T-helper 2 cell treated with Interferon-gamma antibody and Interleukin-4, amounts not matched to agents 100 ng/mL and 5 ng/mL, for 36 hours (primary cell): ENCODE data around the gene BBX. TPM values are rescaled to one million over a fixed set of nuclear protein-coding genes. Genes with fewer than 3 reads are reported as not detected.

ENCODE experiments used
- intact Hi-C: fragments of 100-400 bp; cut with micrococcal nuclease; formaldehyde crosslinking; loops from one replicate; pipeline ENCODE4 v1.15.1; 2023
- total RNA-seq: library from RNA; stranded (reverse); gene quantifications from 2 replicates; pipeline ENCODE4 v1.2.3, GENCODE V29; 2022

The BBX gene
- total RNA-seq, 1 donor from 2014 or later = 28.0 TPM

DNA sequence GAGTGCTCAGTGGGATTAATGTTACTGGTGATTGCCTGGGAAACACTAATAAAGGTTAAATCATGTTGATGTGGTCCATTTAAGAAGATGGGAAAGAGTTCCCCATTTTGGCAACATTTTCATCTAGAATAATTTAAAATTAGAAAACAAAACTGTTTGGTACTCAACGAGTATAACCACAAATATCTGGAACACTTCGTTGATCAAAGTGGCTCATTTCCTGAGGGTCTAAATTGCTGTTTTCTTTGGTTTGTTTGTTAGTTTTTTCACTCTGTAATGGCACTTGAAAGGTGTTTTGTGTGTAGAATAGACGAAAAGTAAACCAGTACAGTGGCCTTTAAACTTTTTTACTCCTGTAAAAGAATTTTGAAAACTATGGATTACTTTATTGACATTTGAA, 73.9 kb downstream of the BBX start:
- intact Hi-C loops = no loop called here

DNA sequence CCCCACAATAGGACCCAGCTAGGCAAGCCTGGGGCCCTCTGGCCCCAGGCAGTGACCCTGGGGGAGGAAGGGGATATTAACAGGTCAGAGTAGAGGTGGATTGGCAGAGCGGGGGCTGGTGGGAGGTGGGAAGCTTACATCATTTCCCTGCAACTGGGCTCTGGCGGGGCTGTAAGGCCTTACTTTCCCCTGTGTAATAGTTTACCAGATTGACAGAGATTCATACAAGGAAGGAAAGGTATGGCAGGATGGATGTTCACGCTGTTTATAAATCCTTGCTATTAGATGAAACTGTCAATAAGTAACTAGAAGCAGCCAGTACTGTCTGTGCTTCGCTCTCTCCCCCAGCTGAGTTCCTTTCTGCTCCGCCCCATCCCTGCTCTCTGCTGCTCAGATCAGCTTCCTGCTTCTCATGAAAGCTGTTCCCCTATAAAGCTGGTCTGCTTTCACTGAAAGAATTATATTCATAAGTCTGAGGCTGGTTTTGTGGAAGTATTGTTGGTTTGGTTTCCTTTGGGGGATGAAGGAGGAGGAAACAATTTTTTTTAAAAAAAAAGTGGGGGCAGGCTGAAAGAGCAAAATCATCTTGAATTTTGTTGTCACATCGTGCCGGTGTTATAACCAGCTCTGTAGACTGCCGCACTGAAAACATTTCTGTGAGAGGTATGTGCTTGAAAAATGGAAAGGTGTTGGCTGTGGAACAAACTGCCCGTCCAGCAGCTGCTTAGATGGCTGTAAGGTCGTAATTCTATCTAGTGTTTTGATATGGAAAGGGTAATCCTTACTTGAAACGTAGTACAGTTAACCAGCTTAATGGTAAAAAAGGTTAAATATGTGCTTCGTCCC, 76.4 kb downstream of the BBX start:
- intact Hi-C loops = loop anchor here (1.0 to 2.0 kb wide), 2 partner anchors 75 to 168 kb away; no protein-coding TSS in a partner anchor

DNA sequence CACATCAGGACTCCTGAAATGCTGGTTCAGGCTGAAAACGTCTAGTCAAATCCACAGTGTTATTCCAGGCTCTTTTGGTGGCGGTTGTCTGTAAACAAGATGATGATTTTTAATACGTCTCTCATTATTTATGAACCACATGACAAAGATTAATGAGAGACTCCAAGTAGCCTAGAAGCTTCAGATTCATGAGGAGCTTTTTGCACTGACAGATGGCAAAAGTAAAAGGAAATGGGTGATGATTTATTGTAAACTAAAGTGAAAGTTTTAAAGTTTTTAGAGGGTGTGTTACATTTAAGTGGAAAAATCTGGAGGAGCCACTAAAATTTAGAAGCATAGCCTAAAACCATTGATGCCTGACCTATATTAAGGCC, 77.0 kb downstream of the BBX start:
- intact Hi-C loops = loop anchor here (1.0 to 2.0 kb wide), 2 partner anchors 75 to 169 kb away; no protein-coding TSS in a partner anchor

DNA sequence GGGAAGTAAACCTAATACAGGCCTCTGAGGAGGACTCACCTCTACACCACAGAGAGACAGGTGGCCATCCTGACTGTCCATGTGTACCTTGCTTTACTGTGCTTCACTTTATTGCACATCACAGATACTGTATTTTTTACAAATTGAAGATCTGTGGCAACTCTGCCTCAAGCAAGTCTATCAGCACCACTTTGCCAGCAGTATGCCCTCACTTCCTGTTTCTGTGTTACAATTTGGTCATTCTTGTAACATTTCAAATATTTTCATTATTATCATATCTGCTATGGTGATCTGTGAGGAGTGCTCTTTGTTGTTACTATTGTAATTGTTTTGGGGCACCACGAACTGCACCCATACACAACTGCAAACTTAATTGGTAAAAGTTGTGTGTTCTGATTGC, 78.0 kb downstream of the BBX start:
- intact Hi-C loops = no loop called here

DNA sequence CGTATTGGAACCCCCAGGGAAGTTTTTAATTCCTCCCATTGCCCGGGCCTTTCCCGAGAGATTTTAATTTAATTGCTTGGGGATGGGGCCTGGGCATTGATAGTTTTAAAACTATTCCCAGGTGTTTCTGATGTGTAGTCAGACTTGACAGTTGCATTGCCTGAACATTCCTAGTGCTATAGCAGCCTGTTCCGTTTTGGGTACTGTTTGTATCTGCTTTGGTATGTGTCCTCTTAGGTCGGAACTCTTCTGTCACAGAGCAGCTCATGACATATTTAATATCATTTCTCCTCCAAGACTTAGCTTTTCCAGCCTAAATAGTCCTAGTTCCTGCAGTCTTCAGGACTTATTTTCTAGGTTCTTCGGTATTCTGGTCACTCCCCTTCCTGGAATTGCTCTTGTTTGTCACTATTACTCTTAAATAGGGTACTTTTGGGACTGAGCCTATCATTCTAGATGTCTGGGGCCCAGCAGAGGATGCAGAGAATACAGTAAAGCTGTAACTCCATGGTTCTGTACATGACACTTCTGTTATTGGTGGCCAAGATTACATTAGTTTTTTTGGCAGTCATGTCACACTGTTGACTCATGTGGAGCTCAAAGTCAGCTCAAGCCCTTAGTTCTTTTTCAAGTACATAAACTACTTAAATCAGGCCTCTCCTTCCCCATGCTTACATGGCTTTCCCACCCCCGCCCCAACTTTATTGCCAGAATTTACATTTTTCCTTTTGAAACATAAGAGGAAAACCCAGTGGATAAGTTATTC, 81.5 kb downstream of the BBX start:
- intact Hi-C loops = no loop called here

DNA sequence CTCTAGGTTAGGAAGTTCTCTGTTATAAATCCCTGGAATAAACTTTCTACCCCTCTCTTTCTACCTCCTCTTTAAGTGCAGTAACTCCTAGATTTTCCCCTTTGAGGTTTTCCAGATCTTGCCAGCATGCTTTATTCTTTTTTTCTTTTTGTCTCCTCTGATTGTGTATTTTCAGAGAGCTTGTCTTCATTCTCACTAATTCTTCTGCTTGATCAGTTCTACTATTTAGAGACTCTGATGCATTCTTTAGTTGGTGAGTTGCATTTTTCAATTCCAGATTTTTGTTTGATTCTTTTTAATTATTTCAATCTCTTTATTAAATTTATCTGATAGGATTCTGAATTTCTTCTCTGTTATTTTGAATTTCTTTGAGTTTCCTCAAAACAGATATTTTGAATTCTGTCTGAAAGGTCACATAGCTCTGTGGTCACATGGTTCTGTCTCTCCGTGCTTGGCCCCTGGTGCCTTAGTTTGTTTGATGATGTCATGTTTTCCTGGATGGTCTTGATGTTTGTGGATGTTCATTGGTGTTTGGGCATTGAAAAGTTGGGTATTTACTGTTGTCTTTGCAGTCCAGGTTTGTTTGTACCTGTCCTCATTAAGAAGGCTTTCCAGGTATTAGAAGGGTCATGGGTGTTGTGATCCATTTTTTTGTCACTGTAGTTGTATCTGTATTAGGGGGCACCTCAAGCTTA, 89.2 kb downstream of the BBX start:
- intact Hi-C loops = no loop called here

DNA sequence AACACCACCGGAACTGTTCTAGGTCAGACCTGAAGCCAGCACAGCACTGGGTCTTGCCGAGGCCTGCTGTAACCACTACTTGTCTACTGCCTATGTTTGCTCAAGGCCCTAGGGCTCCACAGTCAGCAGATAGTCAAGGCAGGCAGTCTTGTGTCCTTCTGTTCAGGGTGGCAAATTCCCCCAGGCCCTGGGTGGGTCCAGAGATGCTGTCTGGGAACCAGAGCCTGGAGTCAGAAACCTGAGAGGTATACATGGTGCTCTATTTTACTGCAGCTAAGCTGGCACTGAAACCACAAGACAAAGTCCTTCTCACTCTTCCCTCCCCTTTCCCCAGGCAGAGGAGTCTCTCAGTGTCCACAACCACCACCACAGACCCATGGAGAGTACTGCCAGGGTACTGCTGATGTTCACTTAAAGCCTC, 89.9 kb downstream of the BBX start:
- intact Hi-C loops = no loop called here

DNA sequence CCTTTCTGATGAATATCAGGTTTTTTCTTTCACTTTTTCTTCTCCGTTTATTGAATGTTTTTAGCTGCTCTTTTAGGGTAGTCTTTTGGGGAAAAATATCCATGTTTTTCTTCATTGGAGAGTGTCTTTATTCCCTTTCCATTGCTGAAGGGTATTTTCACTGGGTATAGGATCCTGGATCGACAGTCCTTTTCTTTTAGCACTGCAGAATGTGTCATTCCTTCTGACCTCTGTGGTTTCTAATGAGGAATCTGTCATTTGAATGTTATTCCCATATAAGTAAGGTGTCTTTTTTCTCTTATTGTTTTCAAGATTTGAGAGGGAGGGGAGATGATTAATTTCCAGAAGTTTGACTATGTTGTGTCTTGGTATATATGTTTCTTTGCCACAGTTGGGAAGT, 96.8 kb downstream of the BBX start:
- intact Hi-C loops = no loop called here

DNA sequence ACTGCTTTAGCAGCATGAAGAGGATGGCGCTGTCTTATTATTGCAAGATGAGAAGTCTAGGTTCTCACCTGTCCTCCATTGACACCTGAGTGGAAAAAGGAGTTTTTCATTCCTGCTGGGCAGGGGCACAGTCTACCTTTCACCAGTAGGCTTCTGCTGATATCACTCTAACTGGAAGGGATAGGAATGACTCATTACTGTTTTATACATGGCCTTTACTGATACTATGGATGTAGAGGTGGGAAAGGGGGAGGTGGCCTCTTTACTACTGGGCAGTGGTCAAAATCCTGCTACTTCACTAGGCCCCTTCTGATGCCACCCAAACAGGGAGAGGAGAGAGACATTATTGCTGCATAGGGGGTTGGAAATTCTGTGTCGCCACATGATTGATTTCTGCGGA, 97.8 kb downstream of the BBX start:
- intact Hi-C loops = no loop called here

DNA sequence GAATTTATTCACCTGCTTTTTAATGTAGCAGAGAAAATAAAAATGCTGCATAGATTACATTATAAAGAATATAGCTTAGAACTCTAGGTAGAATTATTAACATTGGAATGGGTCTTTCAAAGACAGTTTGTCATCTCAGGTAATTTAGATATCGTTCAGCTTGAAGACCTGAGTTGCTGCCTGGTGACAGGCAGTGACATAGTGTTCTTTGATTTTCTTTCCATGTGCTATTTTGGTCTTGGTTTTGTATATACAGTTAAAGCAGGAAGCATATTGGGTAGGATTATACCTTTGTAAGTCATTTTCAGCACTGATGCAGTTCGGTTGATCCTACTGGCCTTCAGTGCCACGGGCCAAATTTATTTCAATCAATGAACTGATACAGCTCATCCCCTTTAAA, 98.7 kb downstream of the BBX start:
- intact Hi-C loops = no loop called here

DNA sequence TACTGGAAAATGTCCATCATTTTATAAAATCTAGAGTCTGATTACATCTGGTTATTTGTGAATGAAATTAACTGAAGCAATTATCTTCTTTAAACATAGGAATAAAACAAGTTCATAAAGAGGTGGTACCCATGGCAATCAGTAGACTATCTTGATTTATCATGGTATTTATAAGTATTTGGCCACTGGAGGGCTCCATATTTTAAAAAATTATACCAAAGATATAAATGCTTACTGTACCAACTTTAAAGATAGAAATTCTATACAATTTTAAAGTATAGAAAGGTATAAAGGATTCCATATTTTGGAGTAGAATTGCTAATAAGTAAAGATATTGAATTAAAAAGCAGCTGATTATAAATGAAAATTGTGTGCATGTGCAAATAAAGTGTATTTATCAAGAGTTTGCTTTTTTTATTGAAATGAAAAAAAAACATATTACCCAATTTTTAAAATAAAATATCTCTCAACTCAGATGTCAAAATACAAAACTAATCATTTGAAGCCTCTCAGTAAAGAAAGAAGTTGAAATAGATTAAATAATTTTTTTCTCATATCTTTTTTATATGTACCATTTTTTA, 105.3 kb downstream of the BBX start:
- intact Hi-C loops = no loop called here

DNA sequence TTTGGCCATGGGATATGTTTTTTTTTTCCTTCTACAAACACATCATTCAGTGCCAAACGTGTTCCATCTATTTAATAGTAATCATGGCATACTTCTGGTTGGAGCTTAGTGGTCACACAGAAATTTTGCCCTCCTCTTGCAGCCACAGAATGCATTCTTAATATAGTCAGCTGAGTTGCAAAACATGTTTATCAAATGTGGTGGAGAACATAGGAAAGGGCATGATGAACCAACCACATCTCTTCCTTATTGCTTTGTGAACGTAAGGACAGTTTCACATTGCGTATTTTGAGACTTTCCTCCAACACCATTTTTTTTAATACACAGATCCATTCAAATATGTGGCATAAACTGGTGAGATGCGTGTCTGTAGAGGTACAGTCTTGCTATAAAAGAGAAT, 106.8 kb downstream of the BBX start:
- intact Hi-C loops = no loop called here

DNA sequence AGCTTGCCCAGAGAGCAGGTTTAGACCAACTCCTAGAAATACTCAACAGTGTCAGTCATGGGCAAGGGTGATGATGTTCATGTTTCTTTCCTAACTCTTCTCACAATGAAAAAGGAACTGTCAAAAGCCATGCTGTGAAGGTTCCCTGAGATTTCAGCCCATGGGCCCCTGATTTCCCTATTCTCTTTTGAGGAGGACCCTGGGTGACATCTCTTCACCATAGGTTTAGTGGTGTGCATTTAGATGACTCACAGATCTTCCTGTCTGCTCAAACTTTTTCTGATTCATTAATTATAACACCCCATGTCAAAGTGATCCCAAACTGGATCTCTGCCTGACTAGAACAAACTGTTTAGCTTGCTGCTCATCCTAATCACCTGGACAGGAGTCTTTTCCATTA, 108.0 kb downstream of the BBX start:
- intact Hi-C loops = no loop called here

DNA sequence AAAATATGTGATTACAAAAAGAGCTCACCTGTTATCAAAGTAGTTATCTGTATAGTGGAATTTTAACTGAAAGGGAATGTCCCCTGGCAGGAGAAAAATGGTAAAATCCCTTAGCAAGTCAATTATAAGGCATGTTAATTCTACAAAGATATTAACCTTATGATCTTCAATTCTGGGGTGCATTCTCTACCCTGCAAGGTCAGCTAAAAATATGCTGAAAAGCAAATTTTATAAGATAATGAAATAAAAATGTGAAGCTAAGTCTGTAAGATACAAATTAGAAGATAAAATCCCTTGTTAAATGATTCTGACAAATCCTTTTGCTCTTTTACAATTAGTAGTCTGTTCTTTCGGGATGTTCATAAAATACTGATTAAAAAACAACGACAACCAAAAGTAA, 109.8 kb downstream of the BBX start:
- intact Hi-C loops = no loop called here

DNA sequence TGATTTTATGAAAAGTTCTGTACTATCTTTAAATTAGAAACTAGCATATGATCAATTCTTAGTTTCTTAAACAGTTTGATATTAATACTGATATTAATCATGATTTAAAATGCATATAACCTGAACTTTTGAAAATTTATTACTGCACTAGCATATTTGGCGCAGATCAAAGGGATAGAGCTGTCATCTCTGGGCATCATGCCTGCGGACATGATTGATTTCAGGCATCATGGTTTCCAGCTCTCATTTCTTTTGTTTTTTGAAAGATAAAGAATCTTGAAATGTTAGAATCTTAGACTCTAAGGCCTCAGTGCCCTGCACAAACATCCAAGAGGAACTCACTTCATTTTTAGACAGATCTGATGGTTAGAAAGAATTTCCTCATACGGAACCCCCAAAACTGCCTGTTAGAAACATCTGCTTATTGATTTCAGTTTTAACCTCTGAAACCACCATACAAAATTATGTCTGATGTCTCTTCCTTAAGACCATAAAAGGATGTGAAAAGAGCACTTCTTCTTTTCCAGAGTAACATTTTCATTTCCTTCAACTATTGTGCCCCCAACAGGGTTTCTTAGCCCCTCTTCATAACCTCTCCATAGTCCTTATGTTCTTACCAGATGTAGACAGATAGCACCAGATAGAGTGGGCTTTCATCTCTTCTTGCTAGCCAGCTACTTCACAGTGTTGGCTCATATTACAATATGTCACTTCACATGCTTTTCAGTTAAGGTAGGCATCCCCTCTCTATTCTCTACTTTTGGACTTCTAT, 110.8 kb downstream of the BBX start:
- intact Hi-C loops = no loop called here

DNA sequence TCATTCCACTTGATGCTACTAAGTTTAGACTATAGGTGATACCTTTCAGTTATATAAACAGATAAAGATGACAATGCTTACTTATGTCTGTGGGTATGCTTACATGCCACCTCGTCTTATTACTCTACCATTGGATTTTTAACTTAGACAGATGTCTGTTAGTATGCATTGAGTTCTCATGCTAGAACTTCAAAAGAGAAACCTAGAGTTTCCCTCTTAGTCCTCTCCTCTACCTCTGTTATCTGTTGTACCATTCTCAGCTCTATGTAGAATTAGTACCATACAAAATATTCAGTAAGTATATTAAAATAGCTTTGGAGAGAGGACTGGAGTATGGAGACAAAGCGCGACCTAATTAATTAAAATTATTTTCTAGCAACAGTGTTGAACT, 111.3 kb downstream of the BBX start:
- intact Hi-C loops = no loop called here

DNA sequence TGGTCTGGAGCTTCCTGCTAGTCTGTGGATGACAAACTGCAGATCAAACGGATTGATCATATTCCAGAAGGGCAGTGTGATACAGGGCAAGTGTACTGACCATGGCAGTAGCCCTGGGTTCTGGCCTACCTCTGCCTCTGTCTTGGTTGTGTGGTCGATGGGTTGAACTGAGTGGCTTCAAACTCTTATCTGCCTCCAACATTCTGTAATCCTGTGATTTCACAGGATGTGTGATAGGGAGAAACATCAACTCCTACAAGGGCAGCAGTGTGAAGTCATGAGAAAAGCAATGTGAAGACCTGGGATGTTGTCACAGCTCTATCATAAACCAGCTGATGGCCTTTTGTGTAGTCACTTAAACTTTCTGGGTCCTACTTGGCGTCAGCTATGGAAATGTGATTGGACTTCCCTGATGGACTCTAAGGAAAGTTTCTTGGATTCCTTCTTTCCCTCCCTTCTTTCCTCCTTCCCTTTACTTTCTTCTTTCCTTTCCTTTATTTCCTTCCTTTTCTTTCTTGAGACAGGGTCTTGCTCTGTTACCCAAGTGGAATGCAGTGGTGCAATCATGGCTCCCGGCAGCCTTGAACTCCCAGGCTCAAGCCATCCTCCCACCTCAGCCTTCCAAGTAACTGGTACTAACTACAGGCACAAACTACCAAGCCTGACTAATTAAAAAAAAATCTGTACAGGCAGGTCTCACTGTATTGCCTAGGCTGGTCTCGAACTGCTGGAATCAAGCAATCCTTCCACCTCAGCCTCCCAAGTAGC, 114.8 kb downstream of the BBX start:
- intact Hi-C loops = no loop called here

DNA sequence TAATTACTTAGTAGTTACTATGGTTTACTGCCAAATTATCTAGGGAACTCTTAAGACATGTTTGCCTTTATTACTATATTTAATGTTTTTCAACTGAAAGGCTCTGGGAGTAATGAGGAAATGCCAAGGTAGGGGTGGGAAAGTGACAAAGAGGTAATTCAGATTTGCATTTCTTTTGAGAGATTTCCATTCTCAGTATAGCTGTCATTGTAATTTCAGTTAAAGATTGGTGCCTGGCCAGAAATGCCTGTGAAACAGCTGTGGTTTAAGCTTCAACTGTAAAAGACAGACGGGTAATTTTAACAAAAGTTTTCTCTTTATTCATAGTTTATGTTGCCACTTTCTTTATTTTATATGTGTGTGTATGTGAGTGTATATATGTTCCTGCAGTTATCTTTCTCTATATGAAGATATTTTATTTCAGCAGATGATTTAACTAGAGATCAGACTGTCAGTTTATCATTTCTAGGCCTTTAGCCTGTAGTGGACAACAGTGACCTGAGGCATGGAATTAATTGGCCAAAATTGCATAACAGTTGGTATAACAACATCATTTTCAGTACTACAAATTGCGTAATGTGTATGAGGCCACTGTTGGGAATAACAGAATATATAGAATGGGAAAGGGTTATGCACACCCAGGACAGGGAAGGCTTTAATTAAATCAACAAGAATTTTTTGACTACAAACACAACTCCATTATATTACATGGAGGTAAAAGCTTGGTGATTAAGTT, 119.0 kb downstream of the BBX start:
- intact Hi-C loops = no loop called here

DNA sequence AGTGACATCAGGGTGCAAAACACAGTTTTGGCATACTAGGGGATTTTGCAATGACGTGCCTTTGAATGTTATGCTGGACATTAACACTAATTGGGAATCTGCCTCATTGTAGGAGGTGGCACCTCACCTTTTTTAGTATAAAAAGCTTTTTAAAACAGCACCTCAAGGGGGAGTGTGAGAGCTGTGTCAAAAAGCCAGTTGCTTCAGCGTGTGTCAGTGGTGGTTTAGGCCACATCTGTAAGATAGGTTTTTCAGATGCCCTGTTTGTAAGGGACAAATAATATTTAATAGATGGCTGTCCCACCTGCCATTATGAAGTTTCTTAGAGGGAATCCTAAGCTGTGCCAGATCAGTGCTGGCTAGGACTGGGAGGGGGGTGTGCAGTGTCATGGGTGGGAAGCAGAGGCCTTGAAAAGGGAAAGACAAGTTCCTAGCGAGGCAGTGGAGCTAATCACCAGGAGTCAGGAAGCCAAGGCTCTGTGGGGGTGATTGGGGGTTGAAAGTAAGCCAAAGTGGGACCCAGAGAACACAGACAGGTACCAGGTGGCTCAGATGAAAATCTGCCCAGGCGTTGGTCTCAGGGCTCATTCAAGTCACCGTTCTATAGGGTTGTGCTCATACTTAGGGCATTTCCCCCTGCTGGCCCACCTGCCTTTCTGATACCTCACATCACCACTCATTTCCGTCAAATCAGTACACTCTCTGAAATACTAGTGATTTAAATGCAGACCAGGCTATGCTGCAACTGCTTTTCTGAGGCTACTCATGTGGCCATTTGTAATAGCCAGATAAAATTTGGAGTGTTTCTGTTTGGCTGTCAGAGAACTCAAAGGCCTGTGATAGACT, 120.5 kb downstream of the BBX start:
- intact Hi-C loops = no loop called here
